Left lung (tissue), 10 donors: ENCODE results near the gene BOD1L1. TPM values are rescaled to one million over a fixed set of nuclear protein-coding genes. Genes with fewer than 3 reads are reported as not detected.
"Not testable (repeated sequence)": the region's sequence is repeated elsewhere in the genome, so short reads cannot be mapped to it uniquely, and the experiment has no call there.

Experiments used
- ATAC-seq: fragments of 200-7000 bp; cut with Tn5 transposase; one replicate; pipeline ENCODE4 v1.9.1; 2020; ENCODE audit warnings: moderate library complexity
- DNase-seq, 4 donors: peaks; one replicate each; pipeline ENCODE4 v3.0.0-alpha.2; 2013 to 2020
- H3K27ac ChIP-seq, 2 donors: fragments of 200-600 bp; sonication (generic) in 1 of 2; one replicate each; pipeline versions ENCODE4 v1.5.0 to v1.8.0; 2020 to 2021
- H3K27me3 ChIP-seq, 2 donors: fragments of 200-600 bp; sonication (generic) in 1 of 2; one replicate each; pipeline versions ENCODE4 v1.5.0 to v1.8.0; 2020 to 2021
- H3K36me3 ChIP-seq, 2 donors: fragments of 200-600 bp; sonication (generic) in 1 of 2; one replicate each; pipeline versions ENCODE4 v1.5.0 to v1.8.0; 2020 to 2021
- H3K4me1 ChIP-seq, 2 donors: fragments of 200-600 bp; one replicate each; pipeline ENCODE4 v1.8.0; 2021
- H3K4me3 ChIP-seq, 2 donors: fragments of 200-600 bp; sonication (generic) in 1 of 2; one replicate each; pipeline versions ENCODE4 v1.5.0 to v1.8.0; 2020 to 2021; ENCODE audit warnings: mild to moderate bottlenecking in 1 of 2
- H3K9me3 ChIP-seq, 2 donors: fragments of 200-600 bp; sonication (generic) in 1 of 2; one replicate each; pipeline versions ENCODE4 v1.5.0 to v1.8.0; 2020 to 2021
- CTCF ChIP-seq, 2 donors: fragments of 200-600 bp; sonication (generic) in 1 of 2; IDR thresholded peaks; one replicate each; pipeline versions ENCODE4 v1.5.0 to v1.8.0; 2021; ENCODE audit warnings: antibody characterized with exemption in 2 of 2
- intact Hi-C, 2 donors: fragments of 100-400 bp; cut with DNase I; formaldehyde crosslinking; loops; one replicate each; pipeline versions ENCODE4 v1.11.2 to v1.14.2; 2022
- polyA plus RNA-seq, 6 donors: library from polyadenylated mRNA; unstranded; fragments of 120-200 nt; gene quantifications; one replicate each; pipeline ENCODE4 v1.2.1, GENCODE V29; 2013; ENCODE audit not compliant: insufficient read length in 6 of 6
- total RNA-seq, 2 donors: library from RNA; stranded (reverse); fragmentation: NEBNext Ultra II Directional; extraction: Animal tissue kit (Norgen Biotek cat#: 25700); gene quantifications; one replicate each; pipeline ENCODE4 v1.2.1, GENCODE V29; 2021
- donor health status: DM: no; HTN: yes; CAD: no.
- donor health status: DM: no; HTN: no; CAD: no.

BOD1L1 gene
- total and polyA plus RNA-seq, 8 donors, result 25.9 to 78.0 (median 60.5) TPM

GRCh38 chr4:13562876-13563275 is 64.6 kb downstream of the BOD1L1 start:
- H3K4me3 ChIP-seq, result no peak overlapping the region
- intact Hi-C loops, result no loop called here
- no peak for TF ChIP-seq CTCF (IDR thresholded peaks at IDR 0.05)
- no peak overlapping the region for H3K27ac ChIP-seq
- no peaks in the 10 kb centered on the region for H3K9me3 ChIP-seq
- ATAC-seq (no peak), DNase-seq (no peak)
- no peaks in the 10 kb centered on the region for H3K27me3 ChIP-seq
- H3K4me1 ChIP-seq, result no peaks in the 10 kb centered on the region
- peaks cover 0 to 11% of the 10 kb centered on the region in 2 donors for H3K36me3 ChIP-seq

- TF ChIP-seq CTCF (IDR thresholded peaks at IDR 0.05), result no peak
- ATAC-seq (no peak), DNase-seq (no peak)
- H3K4me1 ChIP-seq, result no peaks in the 10 kb centered on the region
- no peaks in the 10 kb centered on the region for H3K27me3 ChIP-seq
- no peak overlapping the region for H3K4me3 ChIP-seq
- no peaks in the 10 kb centered on the region for H3K36me3 ChIP-seq
- intact Hi-C loops, result no loop called here
- H3K9me3 ChIP-seq, result no peaks in the 10 kb centered on the region
- H3K27ac ChIP-seq, result no peak overlapping the region
These were observed 65.9 kb downstream of the BOD1L1 start for GRCh38 chr4:13561673-13562072.

GRCh38 chr4:13560111-13560510 is 67.4 kb downstream of the BOD1L1 start:
- H3K36me3 ChIP-seq, H3K4me1 ChIP-seq, intact Hi-C loops, H3K27me3 ChIP-seq, DNase-seq, H3K9me3 ChIP-seq, ATAC-seq, H3K4me3 ChIP-seq, H3K27ac ChIP-seq: not testable (repeated sequence)

GRCh38 chr4:13559413-13559812 is 68.1 kb downstream of the BOD1L1 start:
- DNase-seq, result no peak
- no peak for TF ChIP-seq CTCF (IDR thresholded peaks at IDR 0.05)
- Histone ChIP-seq H3K9me3 (no peaks in the 10 kb centered on the region), H3K36me3 (no peaks in the 10 kb centered on the region), H3K27me3 (peaks cover 0 to 9% of the 10 kb centered on the region in 2 donors), H3K4me1 (no peaks in the 10 kb centered on the region), H3K27ac (no peak overlapping the region), H3K4me3 (no peak overlapping the region)
- no peak for ATAC-seq
- intact Hi-C loops, result no loop called here

- TF ChIP-seq CTCF (IDR thresholded peaks at IDR 0.05), result no peak
- H3K27ac ChIP-seq, result no peak overlapping the region
- DNase-seq (no peak), ATAC-seq (no peak)
- H3K36me3 ChIP-seq, result no peaks in the 10 kb centered on the region
- H3K4me3 ChIP-seq, result no peak overlapping the region
- H3K27me3 ChIP-seq, result peaks cover 0 to 9% of the 10 kb centered on the region in 2 donors
- H3K4me1 ChIP-seq, result no peaks in the 10 kb centered on the region
- intact Hi-C loops, result no loop called here
- no peaks in the 10 kb centered on the region for H3K9me3 ChIP-seq
These were observed 68.6 kb downstream of the BOD1L1 start for GRCh38 chr4:13558881-13559280.

GRCh38 chr4:13555325-13555724 is 72.2 kb downstream of the BOD1L1 start:
- intact Hi-C loops, result no loop called here
- DNase-seq (no peak), ATAC-seq (no peak)
- Histone ChIP-seq H3K9me3 (no peaks in the 10 kb centered on the region), H3K27ac (no peak overlapping the region), H3K36me3 (no peaks in the 10 kb centered on the region), H3K4me3 (no peak overlapping the region), H3K4me1 (no peaks in the 10 kb centered on the region), H3K27me3 (peaks cover 12 to 41% of the 10 kb centered on the region in 2 donors)
- TF ChIP-seq CTCF (IDR thresholded peaks at IDR 0.05), result no peak
